Muscle layer of colon (tissue), 2 donors: ENCODE data around the gene NRAS.

ENCODE experiments used
- H3K27ac ChIP-seq: one replicate; pipeline ENCODE4 v1.7.0; 2013; ENCODE audit warnings: low read depth, mild to moderate bottlenecking, low read length, moderate library complexity
- H3K27me3 ChIP-seq, 2 donors: one replicate each; pipeline ENCODE4 v1.7.0; 2013; ENCODE audit warnings: low read length in 2 of 2, mild to moderate bottlenecking in 2 of 2; ENCODE audit not compliant: insufficient read depth in 2 of 2, control insufficient read depth in 1 of 2
- H3K36me3 ChIP-seq: one replicate; pipeline ENCODE4 v1.7.0; 2013; ENCODE audit warnings: mild to moderate bottlenecking, low read length; ENCODE audit not compliant: insufficient read depth
- H3K4me1 ChIP-seq: one replicate; pipeline ENCODE4 v1.7.0; 2013; ENCODE audit warnings: mild to moderate bottlenecking, low read length; ENCODE audit not compliant: insufficient read depth
- H3K4me3 ChIP-seq, 2 donors: one replicate each; pipeline ENCODE4 v1.7.0; 2013; ENCODE audit warnings: low read length in 2 of 2, low read depth in 1 of 2, mild to moderate bottlenecking in 1 of 2, moderate library complexity in 1 of 2
- H3K9ac ChIP-seq: one replicate; pipeline ENCODE4 v1.7.0; 2013; ENCODE audit warnings: low read length
- H3K9me3 ChIP-seq: one replicate; pipeline ENCODE4 v1.7.0; 2013; ENCODE audit warnings: mild to moderate bottlenecking, low read length
- donor health status: abdominal sarcoma.
- donor health status: Adenocarcinoma of cecum.

NRAS gene

DNA sequence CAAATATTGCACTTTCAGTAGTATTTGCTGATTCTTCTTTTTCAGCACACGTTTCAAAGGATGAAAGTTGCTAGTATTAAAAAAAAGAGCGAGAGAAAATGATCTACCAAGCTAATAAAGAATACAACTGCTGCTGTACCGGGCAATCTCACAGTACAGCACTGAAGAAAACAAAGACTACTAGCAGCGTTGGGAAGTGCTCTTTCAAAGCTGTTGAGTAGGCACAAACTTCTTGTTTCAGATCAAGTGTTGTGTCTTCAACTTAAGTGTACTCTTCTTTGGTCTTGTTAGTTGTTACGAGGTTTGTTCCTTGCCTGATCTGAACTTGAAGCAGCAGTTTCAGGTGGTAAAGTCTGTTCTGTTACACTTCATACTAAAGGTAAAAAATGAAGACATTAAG lies 33.3 kb upstream of the NRAS start:
- H3K4me1 ChIP-seq = peaks cover 49% of the 10 kb centered on the region
- no peak overlapping the region for H3K27ac ChIP-seq
- H3K27me3 ChIP-seq = no peaks in the 10 kb centered on the region
- H3K9ac ChIP-seq = no peak overlapping the region
- H3K36me3 ChIP-seq = peaks cover 23% of the 10 kb centered on the region
- H3K9me3 ChIP-seq = no peaks in the 10 kb centered on the region
- H3K4me3 ChIP-seq = no peak overlapping the region

DNA sequence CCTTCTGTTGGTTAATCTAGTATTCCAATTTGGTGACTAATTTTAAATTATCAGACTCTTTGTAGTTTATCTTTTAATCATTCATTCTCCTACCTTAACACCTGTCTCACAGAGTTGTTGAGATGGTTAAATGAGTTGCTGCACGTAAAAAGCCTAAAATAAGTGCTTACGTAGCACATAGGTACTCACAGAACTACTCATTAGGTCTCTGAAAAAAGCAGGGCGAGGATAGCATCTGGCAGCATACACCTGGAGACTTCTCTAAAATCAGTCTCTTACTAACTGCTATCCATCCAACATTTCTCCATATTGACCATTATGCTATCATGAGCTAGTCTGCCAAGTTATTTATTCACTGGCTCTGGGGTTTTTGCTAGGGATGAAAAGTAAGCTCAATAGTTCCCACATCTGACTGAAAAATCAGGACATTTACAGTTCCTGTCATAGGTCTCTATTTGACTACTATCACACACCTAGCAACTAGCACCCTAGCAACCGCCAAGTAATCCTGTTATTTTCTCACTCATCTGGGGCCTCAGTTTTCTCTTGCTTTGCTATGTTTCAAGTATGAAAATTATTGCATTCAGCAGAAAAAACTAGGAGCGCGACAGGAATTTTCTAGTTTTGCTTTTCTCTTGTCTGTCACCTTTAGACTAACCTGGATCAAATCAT lies 30.0 kb upstream of the NRAS start:
- peaks cover 28% of the 10 kb centered on the region for H3K36me3 ChIP-seq
- H3K9me3 ChIP-seq = no peaks in the 10 kb centered on the region
- peaks cover 20% of the 10 kb centered on the region for H3K4me1 ChIP-seq
- no peak overlapping the region for H3K27ac ChIP-seq
- no peak overlapping the region for H3K9ac ChIP-seq
- H3K27me3 ChIP-seq = no peaks in the 10 kb centered on the region
- no peak overlapping the region for H3K4me3 ChIP-seq

DNA sequence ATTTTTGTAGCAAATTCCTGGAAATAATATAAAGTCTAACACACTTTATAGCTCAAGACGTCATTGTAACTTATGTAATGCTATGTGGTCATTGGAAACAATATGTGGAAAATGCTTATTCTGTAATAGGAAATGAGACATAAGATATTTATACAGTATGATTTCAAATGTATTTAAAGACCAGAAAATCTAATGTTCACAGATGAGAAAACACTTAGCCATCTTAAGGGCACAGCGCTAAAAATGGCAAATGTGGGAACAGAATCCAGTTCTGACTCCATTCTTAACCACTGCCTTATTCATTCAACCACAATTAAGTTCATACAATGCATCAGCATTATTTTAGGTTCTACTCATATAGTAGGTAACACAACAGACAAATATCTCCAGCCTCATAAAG lies 28.7 kb upstream of the NRAS start:
- H3K9ac ChIP-seq = no peak overlapping the region
- H3K27me3 ChIP-seq = no peaks in the 10 kb centered on the region
- H3K36me3 ChIP-seq = peaks cover 33% of the 10 kb centered on the region
- H3K4me1 ChIP-seq = peaks cover 7% of the 10 kb centered on the region
- no peak overlapping the region for H3K4me3 ChIP-seq
- no peaks in the 10 kb centered on the region for H3K9me3 ChIP-seq
- H3K27ac ChIP-seq = no peak overlapping the region

DNA sequence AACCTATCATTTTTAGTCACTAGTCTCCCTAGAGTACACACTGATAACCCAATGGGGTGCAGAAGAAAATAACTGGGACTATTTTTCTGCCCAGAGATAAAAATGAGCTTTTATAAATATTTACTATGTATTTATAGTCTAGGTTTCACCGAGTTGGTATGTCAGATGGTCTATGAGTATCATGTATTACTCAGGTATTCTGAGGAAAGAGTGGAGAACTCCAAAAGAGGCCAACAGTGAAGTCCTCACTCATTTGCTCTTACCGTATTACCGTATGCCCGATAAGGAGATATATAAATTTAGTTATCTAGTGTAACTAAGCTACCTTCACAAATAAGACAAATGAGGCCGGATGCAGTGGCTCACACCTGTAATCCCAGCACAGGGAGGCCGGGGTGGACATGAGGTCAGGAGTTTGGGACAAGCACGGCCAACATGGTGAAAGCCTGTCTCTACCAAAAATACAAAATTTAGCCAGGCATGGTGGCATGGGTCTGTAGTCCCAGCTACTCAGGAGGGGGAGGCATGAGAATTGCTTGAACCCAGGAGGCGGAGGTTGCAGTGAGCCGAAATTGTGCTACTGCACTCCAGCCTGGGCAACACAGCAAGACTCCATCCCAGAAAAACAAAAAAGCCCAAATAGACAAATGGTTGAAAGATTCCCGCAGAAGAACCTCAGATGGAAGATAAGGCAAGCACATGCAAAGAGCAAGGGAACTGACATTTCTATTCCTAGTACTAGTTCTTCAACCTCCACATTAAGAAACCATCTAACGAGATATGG lies 25.6 kb upstream of the NRAS start:
- H3K9ac ChIP-seq = no peak overlapping the region
- no peaks in the 10 kb centered on the region for H3K27me3 ChIP-seq
- H3K36me3 ChIP-seq = peaks cover 36% of the 10 kb centered on the region
- H3K4me3 ChIP-seq = no peak overlapping the region
- no peaks in the 10 kb centered on the region for H3K9me3 ChIP-seq
- no peak overlapping the region for H3K27ac ChIP-seq
- H3K4me1 ChIP-seq = no peaks in the 10 kb centered on the region

DNA sequence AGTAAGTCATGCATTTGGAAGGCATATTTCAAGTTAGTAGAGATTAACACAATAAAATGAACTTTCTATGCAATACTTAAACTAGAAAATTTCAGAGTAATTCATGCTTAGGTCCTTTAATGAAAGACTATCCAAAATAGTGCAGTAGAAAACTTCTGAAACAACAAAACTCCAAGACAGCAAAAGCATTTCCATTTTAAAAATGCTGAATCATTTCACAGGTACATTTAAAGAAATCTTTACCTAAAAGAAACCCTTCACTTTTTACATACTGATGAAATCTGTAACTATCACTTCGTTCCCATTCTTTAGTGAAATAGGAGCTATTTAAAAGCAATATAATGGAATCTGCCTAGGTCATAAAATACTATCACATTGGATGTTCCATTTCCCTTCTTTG lies 23.8 kb upstream of the NRAS start:
- Histone ChIP-seq H3K36me3 (peaks cover 41% of the 10 kb centered on the region), H3K4me3 (no peak overlapping the region), H3K27me3 (no peaks in the 10 kb centered on the region), H3K4me1 (no peaks in the 10 kb centered on the region), H3K9me3 (no peaks in the 10 kb centered on the region), H3K27ac (no peak overlapping the region), H3K9ac (no peak overlapping the region)

DNA sequence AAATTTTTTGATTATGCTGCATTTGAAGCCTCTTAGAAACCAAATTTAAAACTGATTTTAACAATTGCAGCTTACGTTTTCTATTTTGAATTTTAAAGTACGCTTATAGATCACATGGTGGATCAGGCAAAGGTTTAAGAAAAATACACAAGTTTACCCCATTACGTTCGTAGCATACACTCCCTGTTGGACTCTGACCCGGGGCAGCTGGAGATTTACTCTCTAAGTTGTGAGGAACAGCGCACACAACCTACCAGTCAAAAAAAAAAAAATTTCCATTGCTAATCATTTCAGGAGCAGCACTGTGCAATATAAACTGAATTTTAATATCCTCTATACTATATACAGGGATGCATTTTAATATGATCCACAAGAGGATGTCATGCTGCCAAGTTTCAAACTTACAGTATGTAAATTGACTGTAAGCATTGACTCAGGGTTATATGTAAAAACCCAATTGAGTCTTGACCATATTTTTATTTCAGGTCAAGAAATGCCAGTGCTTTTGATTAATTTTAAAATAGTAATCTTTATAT lies 20.8 kb upstream of the NRAS start:
- Histone ChIP-seq H3K9ac (no peak overlapping the region), H3K4me1 (no peaks in the 10 kb centered on the region), H3K36me3 (peaks cover 68% of the 10 kb centered on the region), H3K9me3 (no peaks in the 10 kb centered on the region), H3K4me3 (no peak overlapping the region), H3K27ac (no peak overlapping the region), H3K27me3 (no peaks in the 10 kb centered on the region)

DNA sequence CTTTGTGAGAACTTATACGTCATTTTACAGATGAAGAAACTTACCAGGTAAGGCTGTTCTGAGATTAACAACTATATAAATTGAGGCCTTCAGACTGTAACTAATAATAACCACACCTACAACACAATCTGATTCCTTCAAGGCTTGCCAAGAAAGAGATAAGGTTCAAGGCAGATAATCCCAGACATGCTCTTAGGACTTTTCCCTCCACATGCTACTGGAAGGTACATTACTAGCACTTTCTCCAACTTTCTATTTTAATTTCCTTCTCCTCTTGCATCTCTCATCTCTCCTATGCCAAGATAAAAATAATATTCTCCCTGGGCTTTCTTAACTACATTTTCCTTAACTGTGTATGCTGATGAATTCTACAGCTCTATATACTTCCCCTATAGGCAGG lies 18.9 kb upstream of the NRAS start:
- Histone ChIP-seq H3K9me3 (no peaks in the 10 kb centered on the region), H3K36me3 (peaks cover 75% of the 10 kb centered on the region)

DNA sequence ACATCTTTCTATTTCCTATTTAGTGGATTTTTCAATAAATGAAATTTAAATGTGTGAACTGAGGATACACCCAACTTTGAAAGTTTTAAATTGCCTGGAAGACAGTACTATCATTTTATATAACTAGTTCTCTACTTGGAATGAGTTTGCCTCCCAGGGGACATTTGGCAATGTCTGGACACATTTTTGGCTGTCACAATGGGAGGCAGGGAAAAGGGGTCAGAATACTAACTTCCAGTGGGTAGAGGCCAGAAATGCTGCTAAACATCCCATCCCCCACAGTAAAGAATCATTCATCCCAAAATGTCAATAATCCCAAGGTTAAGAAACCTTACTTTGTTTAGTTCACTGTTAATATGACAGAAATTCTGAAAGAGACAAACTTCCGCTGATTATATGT lies 13.2 kb upstream of the NRAS start:
- no peaks in the 10 kb centered on the region for H3K27me3 ChIP-seq
- no peaks in the 10 kb centered on the region for H3K4me1 ChIP-seq
- H3K9me3 ChIP-seq = no peaks in the 10 kb centered on the region
- no peak overlapping the region for H3K9ac ChIP-seq
- H3K4me3 ChIP-seq = no peak overlapping the region
- no peak overlapping the region for H3K27ac ChIP-seq
- H3K36me3 ChIP-seq = peaks cover 87% of the 10 kb centered on the region

More for the DNA sequence above, 18.9 kb upstream of the NRAS start:
- Histone ChIP-seq H3K27me3 (no peaks in the 10 kb centered on the region), H3K4me3 (no peak overlapping the region), H3K9ac (no peak overlapping the region), H3K4me1 (no peaks in the 10 kb centered on the region), H3K27ac (no peak overlapping the region)

DNA sequence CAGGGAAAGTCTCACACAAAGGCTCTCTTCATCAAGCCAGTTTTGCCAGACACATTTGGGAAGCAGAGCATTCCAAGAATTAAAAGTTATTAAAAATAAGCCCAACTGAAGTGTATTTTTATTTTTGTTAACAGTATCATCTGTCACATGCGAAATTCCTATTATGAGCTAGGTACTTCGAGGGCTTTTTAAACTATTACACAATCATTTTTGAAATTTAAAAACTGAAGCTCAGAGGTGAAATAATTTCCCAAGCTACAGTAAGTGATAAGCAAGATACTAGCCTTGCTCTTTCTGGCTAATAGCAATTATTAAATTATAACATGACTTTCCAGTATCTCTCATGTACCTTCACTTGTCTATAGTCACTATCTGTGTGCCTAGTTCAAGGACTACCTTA lies 12.0 kb upstream of the NRAS start:
- H3K9ac ChIP-seq = no peak overlapping the region

DNA sequence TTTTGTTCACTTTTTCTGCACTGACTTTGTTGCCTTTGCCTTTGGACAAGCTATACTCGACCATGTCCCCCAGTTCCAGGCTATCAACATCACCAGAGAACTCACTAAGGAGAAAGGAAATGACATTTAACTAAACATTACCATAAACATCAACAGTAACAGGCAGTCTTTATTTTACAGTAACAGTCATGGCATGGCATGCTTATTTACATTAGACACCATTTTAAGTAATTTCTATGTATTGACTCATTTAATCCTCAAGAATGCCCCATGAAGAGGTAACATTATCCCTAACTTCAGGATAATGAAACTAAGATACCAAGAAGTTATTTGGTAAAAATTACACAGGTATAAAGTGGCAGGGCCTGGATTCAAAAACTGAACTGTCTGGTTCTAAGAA lies 8.7 kb upstream of the NRAS start:
- Histone ChIP-seq H3K4me3 (no peak overlapping the region), H3K9me3 (no peaks in the 10 kb centered on the region), H3K27me3 (no peaks in the 10 kb centered on the region), H3K4me1 (peaks cover 6% of the 10 kb centered on the region), H3K9ac (no peak overlapping the region), H3K27ac (no peak overlapping the region), H3K36me3 (peaks cover 88% of the 10 kb centered on the region)

More for the DNA sequence above, 12.0 kb upstream of the NRAS start:
- H3K27ac ChIP-seq = no peak overlapping the region
- no peaks in the 10 kb centered on the region for H3K27me3 ChIP-seq
- H3K36me3 ChIP-seq = peaks cover 86% of the 10 kb centered on the region
- no peak overlapping the region for H3K4me3 ChIP-seq
- H3K9me3 ChIP-seq = no peaks in the 10 kb centered on the region
- H3K4me1 ChIP-seq = peaks cover 5% of the 10 kb centered on the region

DNA sequence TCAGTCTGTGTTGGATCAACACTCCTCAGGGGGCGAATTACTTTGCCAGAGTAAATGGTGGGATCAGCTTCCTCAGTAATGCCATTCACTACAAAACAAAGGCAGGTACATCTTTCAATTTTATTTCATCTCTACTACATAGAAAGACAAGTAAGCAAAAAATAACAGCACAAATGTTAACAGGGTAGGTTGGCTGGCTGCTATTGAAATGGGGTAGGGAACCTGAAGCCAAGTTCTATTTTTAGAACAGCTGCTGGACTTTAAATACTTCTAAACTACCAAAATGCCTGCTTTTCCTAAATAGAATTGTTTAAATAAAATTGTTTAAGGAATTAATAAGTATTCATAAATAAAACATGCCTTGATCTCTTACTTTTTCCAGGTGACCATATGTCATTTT lies 7.3 kb upstream of the NRAS start:
- no peak overlapping the region for H3K27ac ChIP-seq
- H3K4me1 ChIP-seq = peaks cover 6% of the 10 kb centered on the region
- H3K4me3 ChIP-seq = no peak overlapping the region

More for the DNA sequence above, 7.3 kb upstream of the NRAS start:
- Histone ChIP-seq H3K9ac (no peak overlapping the region), H3K27me3 (no peaks in the 10 kb centered on the region), H3K36me3 (peaks cover 90% of the 10 kb centered on the region), H3K9me3 (no peaks in the 10 kb centered on the region)
